IPS-18a (cell line): ENCODE measurements around the gene VDR.

Experiments
- H3K27ac ChIP-seq: one replicate; pipeline ENCODE4 v1.5.1; 2013; ENCODE audit warnings: low read length
- H3K27me3 ChIP-seq: one replicate; pipeline ENCODE4 v1.6.1; 2013; ENCODE audit warnings: mild to moderate bottlenecking, low read length; ENCODE audit not compliant: control insufficient read depth, insufficient read depth
- H3K36me3 ChIP-seq: one replicate; pipeline ENCODE4 v1.6.1; 2013; ENCODE audit warnings: low read depth, low read length; ENCODE audit not compliant: control insufficient read depth
- H3K4me1 ChIP-seq: one replicate; pipeline ENCODE4 v1.6.1; 2013; ENCODE audit warnings: low read depth, low read length; ENCODE audit not compliant: control insufficient read depth
- H3K4me3 ChIP-seq: one replicate; pipeline ENCODE4 v1.5.1; 2013; ENCODE audit warnings: low read length
- H3K9ac ChIP-seq: one replicate; pipeline ENCODE4 v1.6.1; 2013; ENCODE audit warnings: mild to moderate bottlenecking, low read length, moderate library complexity
- H3K9me3 ChIP-seq: one replicate; pipeline ENCODE4 v1.6.1; 2013; ENCODE audit warnings: low read depth, low read length; ENCODE audit not compliant: control insufficient read depth

VDR gene

DNA sequence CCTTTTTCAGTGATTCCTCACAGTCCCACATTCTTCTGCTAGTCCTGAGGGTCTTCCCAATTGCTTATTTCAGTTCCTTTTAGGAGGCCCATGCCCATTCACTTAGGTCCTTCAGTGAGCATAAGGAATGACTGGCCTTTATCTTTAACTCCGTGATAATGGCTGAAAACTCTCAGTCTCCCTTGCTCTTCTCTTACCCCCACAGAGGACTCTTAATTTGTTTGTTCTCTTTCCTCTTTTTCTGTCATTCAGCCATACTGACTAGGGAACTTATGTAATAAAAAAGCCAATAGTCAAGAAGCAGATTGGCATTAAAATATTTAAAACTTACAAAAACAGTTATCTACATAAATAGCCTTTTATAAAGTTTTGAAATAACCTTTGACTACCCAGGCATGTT lies 17.1 kb upstream of the VDR start:
- no peaks in the 10 kb centered on the region for H3K36me3 ChIP-seq
- H3K27ac ChIP-seq: no peak overlapping the region
- H3K9me3 ChIP-seq: no peaks in the 10 kb centered on the region
- no peaks in the 10 kb centered on the region for H3K4me1 ChIP-seq
- no peaks in the 10 kb centered on the region for H3K27me3 ChIP-seq
- no peak overlapping the region for H3K4me3 ChIP-seq
- H3K9ac ChIP-seq: no peak overlapping the region

DNA sequence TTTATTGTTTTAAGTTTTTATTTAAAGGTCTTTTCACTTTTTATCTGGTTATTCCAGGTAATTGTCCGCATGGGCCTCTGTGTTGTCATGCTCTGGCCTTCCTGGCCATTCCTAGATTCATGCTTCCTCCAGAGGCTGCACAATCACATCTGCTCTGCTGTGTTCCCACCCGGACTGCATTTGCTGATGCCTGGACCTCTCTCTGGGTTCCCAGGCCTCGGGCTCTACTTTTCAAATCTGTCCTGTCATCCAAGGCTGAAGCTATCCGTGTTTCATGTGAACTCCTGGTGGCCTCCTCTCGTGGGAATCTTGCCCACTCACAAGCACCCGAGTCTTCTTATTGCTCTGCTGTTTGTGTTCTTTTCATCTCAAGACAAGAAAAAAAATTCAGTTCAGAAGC lies 16.1 kb upstream of the VDR start:
- Histone ChIP-seq H3K4me1 (no peaks in the 10 kb centered on the region), H3K27me3 (no peaks in the 10 kb centered on the region), H3K9me3 (no peaks in the 10 kb centered on the region), H3K27ac (no peak overlapping the region), H3K9ac (no peak overlapping the region), H3K4me3 (no peak overlapping the region), H3K36me3 (no peaks in the 10 kb centered on the region)

DNA sequence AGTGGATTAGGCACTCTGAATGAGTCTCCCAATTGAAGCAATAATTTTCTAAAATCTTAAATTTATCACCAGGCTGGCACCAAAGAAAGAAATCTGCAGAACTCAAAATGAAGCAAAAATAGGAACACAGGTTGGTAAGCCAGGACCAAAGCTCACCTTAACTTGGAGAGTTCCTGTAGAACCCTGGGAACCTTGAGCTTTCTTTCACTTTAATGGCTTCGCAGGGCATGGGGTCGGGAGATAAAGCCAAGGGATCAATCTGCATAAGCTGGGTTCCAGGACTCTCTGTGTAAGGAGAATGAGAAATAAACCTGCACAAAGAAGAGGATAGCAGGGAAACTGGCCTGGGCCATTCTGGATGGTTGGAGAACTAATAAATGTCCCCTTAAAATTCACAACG lies 8.3 kb upstream of the VDR start:
- Histone ChIP-seq H3K27me3 (peaks cover 3% of the 10 kb centered on the region), H3K36me3 (no peaks in the 10 kb centered on the region), H3K9me3 (no peaks in the 10 kb centered on the region), H3K4me3 (no peak overlapping the region), H3K9ac (no peak overlapping the region), H3K4me1 (no peaks in the 10 kb centered on the region), H3K27ac (no peak overlapping the region)

DNA sequence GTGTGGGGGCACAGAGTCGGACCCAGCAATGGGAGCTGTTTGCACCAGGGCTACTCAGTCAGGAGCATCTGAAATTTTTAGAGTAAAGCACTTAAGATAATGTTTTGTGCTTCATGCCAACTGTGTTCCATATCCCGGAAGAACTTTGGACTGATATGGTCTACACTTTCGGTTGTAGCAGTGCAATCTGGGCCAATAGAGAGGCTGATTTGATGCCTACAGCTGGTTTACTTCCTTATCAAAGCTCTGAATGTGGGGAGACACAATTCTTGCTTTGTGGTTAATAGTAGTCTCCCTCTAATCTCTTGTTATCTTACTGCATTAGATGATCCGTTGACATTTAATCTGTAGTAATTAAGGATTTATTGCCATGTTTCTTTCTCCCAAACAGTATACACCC lies 7.8 kb upstream of the VDR start:
- H3K4me1 ChIP-seq: no peaks in the 10 kb centered on the region
- H3K9ac ChIP-seq: no peak overlapping the region
- H3K27ac ChIP-seq: no peak overlapping the region
- no peaks in the 10 kb centered on the region for H3K9me3 ChIP-seq
- H3K27me3 ChIP-seq: peaks cover 8% of the 10 kb centered on the region
- no peak overlapping the region for H3K4me3 ChIP-seq
- no peaks in the 10 kb centered on the region for H3K36me3 ChIP-seq

DNA sequence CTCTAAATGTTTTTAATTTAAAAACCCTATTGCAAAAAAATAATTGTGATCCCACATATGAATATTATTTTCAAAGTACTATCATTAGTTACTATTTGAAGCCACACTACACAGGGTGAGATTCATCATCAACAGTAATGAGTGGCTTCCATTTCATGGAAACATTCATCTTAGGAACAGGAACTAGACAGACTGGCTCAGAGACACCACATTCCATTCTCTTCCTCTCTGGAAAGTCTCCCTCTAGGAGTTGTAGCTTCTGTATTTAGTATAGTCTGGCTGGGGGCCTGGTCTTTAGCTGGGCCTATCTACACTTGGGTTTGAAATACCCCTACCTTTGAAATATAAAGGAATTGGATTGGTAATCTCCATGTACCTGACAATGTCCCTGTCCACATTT lies 6.2 kb upstream of the VDR start:
- no peaks in the 10 kb centered on the region for H3K4me1 ChIP-seq
- peaks cover 24% of the 10 kb centered on the region for H3K27me3 ChIP-seq
- no peak overlapping the region for H3K4me3 ChIP-seq
- no peaks in the 10 kb centered on the region for H3K36me3 ChIP-seq
- H3K9me3 ChIP-seq: no peaks in the 10 kb centered on the region
- no peak overlapping the region for H3K9ac ChIP-seq
- H3K27ac ChIP-seq: no peak overlapping the region

DNA sequence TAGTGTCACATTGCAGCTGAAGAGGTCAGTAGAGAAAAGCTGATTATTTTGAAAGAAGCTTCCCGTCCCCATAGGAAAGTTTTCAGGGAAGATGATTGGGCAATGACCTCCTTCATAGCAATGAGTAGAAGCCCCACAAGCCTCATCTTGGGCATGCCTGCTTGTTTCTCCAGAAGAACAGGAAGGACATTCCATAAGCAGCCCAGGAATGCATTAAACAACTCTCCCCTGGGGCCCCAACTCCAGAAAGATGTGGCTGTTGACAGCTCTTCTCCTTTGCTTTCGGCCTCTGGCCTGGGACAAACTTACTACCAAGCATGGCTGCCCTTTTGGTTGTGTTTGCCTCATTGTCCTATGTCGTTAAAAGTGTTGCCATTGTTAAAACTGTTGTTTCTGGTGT lies 5.7 kb upstream of the VDR start:
- Histone ChIP-seq H3K27me3 (peaks cover 29% of the 10 kb centered on the region), H3K4me3 (no peak overlapping the region), H3K4me1 (no peaks in the 10 kb centered on the region), H3K36me3 (no peaks in the 10 kb centered on the region), H3K9me3 (no peaks in the 10 kb centered on the region), H3K27ac (no peak overlapping the region), H3K9ac (no peak overlapping the region)

DNA sequence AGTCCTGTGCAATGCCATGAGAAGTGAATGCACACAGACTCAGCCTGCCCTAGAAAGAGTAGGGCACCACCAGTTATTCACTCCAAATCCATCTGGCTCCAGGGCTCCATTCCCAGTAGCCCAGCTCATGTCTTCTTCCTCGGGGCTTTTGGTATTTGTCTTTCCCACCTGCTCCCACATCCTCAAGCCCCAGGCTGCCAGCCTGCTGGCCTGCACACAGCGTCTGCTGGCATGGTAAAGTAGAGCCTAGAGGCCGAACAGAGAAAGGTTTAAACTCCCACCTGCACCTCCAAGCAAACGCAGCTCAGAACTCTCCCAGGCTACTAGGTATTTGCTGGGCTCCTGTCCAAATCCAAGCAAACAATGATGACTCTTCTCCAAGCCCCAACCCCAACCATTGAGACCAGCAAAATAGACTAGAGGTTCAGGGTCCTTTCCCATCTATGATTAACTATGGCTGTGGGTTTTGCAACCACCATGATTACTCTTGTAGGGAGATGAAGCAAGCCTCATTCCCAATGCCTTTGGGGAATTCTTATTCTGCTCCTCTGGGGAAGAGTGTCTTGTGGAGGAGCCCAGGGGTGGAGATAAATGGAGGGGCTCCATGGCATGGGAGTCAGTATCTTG lies 5.2 kb upstream of the VDR start:
- Histone ChIP-seq H3K9me3 (no peaks in the 10 kb centered on the region), H3K27me3 (peaks cover 33% of the 10 kb centered on the region), H3K4me1 (no peaks in the 10 kb centered on the region), H3K36me3 (no peaks in the 10 kb centered on the region), H3K4me3 (no peak overlapping the region), H3K9ac (no peak overlapping the region), H3K27ac (no peak overlapping the region)

DNA sequence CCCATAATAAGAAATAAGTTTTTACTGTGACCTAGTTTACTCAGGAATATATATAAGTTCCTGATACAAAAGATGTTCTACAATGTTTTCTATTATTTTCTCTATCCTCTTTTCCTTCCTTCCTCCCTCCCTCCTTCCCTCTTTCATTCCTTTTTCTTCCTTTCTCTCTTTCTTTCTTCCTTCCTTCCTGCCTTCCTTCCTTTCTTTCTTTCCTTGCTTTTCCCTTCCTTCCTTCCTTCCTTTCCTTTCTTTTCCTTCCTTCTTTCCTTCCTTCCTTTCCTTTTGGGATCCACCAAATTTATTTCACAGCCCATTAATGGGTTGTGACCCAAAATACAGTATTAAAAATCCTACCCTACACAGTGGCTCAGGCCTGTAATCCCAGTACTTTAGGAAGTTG lies 3.9 kb upstream of the VDR start:
- Histone ChIP-seq H3K9me3 (no peaks in the 10 kb centered on the region), H3K4me1 (no peaks in the 10 kb centered on the region), H3K4me3 (no peak overlapping the region), H3K27ac (no peak overlapping the region), H3K36me3 (no peaks in the 10 kb centered on the region), H3K9ac (no peak overlapping the region), H3K27me3 (peaks cover 44% of the 10 kb centered on the region)

DNA sequence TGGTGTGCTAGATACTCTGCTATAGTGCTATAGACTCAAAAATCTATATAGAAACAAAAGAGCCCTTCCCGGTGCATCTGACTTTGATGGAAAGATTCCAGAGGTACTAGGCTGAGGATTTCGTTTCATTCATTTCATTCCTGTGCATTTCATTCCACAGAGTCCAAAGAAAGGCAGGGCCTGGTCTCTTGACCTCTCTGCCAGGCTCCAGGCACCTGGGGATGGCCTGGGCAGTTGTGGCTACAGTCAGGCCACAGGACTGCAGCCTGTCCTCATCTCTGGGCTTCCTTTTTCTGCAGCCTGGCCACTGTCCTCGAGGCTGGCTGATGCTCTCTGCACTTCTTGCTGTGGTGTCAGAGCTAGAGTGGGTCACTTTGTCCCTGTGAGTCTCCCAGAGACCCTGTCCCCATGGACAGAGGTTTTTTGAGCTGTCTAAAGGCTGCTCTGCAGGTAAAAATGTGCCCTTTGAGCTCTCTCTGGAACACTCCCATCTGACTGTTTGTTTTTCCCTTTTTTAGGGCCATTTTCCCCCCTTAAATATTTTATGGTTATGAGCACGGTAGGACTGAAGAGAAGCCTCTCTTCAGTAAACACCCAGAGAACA lies 3.2 kb upstream of the VDR start:
- no peaks in the 10 kb centered on the region for H3K4me1 ChIP-seq
- no peak overlapping the region for H3K27ac ChIP-seq
- H3K9ac ChIP-seq: no peak overlapping the region
- H3K9me3 ChIP-seq: no peaks in the 10 kb centered on the region
- H3K4me3 ChIP-seq: no peak overlapping the region
- H3K27me3 ChIP-seq: peaks cover 52% of the 10 kb centered on the region
- H3K36me3 ChIP-seq: no peaks in the 10 kb centered on the region

DNA sequence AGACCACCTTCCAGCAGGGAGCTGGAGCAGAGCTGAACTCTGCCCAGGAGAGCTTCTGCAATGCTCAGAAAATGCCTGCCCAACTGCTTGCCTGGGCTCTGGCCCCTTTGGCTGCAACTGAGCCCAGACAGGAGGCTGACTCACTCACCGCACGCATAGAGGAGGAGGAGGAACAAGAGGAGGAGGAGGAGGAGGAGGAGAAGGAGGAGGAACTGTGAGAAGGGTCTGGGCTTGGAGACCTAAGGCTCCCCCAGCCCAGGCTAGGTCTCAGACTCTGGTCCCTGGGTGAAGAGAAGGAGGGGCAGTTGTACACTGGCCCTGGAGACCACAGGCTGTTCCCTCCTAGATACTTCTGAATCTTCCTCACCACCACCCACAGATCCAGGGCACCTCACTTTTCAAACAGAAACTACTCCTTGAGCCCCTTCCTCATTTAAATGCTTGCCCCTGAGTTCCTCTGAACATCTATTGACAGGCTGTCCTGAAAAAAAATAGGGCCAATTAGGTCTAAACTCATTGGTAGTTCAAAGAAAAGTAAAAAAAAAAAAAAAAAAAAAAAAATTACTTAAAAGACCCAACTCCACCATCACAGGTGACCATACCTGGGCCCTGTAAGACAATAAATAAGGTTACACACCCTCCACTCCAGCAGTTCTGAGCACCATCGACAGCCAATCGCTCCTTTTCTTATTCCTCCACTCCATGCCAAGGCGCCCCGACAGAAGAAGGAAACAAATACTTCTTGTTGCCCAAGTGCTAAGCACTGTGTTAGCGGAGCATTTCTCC lies 674 bp downstream of the VDR start:
- Histone ChIP-seq H3K27me3 (peaks cover 61% of the 10 kb centered on the region), H3K27ac (no peak overlapping the region), H3K9ac (no peak overlapping the region), H3K4me3 (peak overlapping the region; percentile 67), H3K4me1 (no peaks in the 10 kb centered on the region), H3K36me3 (no peaks in the 10 kb centered on the region), H3K9me3 (no peaks in the 10 kb centered on the region)

DNA sequence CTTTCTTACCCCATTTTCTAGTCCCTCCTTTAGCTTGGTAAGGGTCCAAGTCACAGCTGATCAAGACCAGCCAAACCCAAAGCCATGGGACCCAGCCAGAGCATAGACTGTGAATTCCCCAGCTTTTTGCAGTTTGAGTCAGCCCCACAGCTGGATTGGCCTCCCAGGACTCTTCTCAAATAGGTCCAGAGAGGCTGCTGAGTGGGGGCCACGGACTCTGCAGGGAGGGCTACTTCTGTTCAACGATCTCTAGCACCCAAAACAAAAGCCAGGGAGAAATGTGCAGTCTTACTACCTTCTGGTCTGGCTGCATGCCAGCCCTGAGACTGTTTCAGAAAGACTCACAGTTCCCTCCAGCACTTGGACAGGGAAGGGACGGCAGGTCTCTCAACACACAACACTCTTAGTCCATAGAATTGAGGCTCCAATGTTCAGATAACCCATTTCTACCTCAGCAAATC lies 1.6 kb downstream of the VDR start:
- no peaks in the 10 kb centered on the region for H3K36me3 ChIP-seq
- no peaks in the 10 kb centered on the region for H3K9me3 ChIP-seq
- no peak overlapping the region for H3K4me3 ChIP-seq
- H3K4me1 ChIP-seq: no peaks in the 10 kb centered on the region
- no peak overlapping the region for H3K9ac ChIP-seq
- no peak overlapping the region for H3K27ac ChIP-seq
- peaks cover 60% of the 10 kb centered on the region for H3K27me3 ChIP-seq
